PC-9 (cell line): ENCODE measurements around the gene SLC25A33.

Experiments used
- EZH2 ChIP-seq: fragments of 200-600 bp; sonication (generic); IDR thresholded peaks from 2 replicates; pipeline ENCODE4 v1.8.0; 2017; ENCODE audit warnings: antibody characterized with exemption, low read depth
- TF ChIP-seq, protein P1 (sequence below): fragments of 200-600 bp; sonication (generic); conservative IDR thresholded peaks from 2 replicates; pipeline ENCODE4 v1.6.1; 2017; ENCODE audit warnings: mixed run types, antibody characterized with exemption, mild to moderate bottlenecking, moderate library complexity

DNA sequence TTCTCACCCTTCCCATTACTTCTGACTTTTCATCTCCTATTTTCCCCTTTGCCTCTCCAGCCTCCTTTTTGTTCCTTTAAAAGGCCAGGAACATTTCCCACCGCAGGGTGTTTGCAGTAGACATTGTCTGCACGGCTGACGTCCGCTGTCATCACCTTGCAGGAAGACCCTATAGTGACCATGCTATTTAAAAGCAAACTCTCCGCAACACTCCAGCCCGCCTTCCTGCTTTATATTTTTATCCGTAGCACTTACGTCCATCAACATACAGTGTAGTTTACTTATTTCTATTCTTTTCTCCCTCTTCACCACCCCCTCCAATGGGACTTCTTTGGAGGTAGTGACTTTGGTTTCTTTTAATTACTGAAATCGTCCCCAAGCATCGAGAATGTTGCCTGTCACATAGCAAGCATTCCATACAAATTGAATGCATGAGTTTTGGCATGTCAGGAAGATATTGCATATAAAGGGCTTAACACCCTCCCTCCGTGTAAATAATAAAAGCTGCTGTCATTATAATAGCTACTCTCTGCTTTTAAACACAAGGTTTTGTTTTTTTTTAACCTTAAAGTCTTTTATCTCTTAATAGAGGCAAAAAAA is 19.8 kb downstream of the SLC25A33 start:
- TF ChIP-seq, protein P1, sequence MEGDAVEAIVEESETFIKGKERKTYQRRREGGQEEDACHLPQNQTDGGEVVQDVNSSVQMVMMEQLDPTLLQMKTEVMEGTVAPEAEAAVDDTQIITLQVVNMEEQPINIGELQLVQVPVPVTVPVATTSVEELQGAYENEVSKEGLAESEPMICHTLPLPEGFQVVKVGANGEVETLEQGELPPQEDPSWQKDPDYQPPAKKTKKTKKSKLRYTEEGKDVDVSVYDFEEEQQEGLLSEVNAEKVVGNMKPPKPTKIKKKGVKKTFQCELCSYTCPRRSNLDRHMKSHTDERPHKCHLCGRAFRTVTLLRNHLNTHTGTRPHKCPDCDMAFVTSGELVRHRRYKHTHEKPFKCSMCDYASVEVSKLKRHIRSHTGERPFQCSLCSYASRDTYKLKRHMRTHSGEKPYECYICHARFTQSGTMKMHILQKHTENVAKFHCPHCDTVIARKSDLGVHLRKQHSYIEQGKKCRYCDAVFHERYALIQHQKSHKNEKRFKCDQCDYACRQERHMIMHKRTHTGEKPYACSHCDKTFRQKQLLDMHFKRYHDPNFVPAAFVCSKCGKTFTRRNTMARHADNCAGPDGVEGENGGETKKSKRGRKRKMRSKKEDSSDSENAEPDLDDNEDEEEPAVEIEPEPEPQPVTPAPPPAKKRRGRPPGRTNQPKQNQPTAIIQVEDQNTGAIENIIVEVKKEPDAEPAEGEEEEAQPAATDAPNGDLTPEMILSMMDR, result no peak
- TF ChIP-seq EZH2, result no peak
